A204.1 (cell line): ENCODE measurements around the gene AGAP9.
"Not testable (repeated sequence)": the region's sequence is repeated elsewhere in the genome, so short reads cannot be mapped to it uniquely, and the experiment has no call there.

Experiments
- FAIRE-seq: peaks from 2 replicates; lab custom pipeline; 2012; peaks lifted over from hg19 to GRCh38; lab: Jason Lieb, UNC

The AGAP9 gene

DNA sequence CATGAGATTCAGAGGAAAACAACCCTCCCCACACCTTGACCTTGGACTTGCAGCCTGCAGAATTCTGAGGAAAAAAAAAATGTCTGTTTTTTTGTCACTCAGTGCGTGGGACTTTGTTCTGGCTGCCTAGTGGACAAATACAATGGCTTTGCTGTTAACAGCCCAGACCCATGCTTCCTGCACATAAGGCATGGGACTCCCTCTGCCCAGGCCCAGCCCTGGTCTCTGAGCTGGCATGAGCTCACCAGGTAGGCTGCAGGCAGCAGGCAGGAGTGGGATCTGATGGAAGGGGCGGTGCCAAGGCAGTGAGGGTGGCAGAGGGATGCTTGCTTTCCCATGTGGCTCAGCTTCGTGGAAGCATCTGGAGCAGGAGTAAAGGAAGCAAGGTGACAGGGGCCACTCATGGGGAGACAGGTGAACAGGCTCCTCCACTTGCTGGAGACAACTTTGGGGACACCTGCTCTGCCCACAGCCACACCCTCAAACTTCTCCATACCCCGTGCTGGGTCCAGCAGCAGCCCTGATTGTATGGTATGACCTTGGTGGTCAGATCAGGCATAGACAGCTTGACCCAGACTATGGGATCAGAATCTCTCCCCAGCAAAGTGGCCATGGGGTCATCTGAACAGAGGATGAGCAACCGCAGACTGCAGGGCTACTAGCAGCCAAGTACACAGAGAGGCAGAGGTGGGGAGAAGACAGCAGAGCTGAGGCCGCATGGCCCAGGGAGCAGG, 66.5 kb downstream of the AGAP9 start:
- no peak for FAIRE-seq

DNA sequence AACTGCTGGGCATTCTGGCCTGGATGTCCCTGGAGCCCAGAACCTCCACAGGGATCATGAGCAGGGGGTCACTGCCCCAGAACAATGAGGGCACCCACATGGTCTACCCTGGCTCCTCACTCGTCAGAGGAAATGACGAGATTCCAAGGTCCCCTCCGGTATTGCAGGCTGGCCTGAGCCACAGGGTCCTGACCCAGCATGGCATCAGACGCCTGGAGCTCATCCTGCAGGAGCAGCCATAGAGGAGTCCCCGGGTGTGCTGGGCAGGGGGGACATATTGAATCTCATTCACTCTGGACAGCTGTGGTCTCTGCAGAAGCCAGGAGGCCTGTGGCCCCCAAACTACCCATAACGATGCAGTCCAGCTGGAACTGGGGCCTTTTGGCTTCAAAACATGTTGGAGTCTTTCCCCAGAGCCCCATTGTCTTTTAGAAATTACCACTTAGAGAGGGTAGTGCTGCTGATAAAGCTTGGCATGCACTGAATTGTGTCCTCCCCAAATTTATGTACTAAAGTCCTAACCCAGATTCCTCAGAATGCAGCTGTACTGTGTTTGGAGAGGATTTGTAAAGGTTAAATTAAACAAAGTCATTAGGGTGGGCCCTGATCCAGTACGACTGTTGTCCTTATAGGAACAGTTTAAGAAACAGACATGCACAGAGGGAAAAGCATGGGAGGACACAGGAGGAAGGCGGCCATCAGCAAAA, 67.2 kb downstream of the AGAP9 start:
- FAIRE-seq = no peak

DNA sequence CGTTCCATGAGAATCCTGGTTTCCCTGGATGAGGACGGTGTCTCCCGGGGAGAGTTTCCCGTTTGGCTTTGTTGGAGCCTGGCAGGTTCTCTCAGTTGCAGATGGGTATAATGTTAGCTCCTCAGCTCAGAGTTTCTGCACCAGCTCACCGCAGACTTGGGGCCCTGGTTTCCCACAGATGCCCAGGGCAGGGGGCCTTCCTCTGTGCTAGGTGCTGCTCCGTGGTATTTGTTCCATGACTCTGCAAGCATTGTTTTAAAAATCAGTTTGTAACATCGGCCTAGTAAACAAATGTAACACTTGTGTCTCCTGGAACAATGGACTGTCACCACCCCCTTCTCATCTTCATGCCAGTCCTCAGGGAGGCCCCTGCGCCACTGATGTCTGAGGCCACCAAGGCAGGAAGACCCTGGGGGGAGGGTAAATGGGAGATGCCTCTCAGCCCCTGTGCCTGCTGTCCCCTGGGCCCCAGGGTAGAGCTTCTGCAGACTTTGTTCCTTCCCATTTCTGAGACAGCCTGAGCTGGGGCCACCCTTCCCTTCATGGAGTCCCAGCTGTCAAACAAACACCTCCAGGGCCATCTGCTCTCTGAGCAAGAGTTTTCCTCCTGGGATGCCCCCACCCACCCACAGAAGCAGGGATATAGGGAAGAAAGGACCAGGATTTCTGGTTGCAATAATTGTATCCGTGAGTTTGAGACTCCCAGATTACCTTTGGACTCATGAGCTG, 67.9 kb downstream of the AGAP9 start:
- FAIRE-seq = not testable (repeated sequence)

DNA sequence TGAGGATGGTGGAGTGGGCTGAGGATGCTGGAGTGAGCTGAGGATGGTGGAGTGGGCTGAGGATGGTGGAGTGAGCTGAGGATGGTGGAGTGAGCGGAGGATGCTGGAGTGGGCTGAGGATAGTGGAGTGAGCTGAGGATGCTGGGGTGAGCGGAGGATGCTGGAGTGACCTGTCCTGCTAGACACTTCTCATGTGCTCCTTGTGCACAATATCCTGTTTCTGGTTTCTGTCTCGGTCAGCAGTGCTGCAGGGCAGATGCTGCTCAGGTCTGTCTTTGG, 68.7 kb downstream of the AGAP9 start:
- FAIRE-seq = no peak

DNA sequence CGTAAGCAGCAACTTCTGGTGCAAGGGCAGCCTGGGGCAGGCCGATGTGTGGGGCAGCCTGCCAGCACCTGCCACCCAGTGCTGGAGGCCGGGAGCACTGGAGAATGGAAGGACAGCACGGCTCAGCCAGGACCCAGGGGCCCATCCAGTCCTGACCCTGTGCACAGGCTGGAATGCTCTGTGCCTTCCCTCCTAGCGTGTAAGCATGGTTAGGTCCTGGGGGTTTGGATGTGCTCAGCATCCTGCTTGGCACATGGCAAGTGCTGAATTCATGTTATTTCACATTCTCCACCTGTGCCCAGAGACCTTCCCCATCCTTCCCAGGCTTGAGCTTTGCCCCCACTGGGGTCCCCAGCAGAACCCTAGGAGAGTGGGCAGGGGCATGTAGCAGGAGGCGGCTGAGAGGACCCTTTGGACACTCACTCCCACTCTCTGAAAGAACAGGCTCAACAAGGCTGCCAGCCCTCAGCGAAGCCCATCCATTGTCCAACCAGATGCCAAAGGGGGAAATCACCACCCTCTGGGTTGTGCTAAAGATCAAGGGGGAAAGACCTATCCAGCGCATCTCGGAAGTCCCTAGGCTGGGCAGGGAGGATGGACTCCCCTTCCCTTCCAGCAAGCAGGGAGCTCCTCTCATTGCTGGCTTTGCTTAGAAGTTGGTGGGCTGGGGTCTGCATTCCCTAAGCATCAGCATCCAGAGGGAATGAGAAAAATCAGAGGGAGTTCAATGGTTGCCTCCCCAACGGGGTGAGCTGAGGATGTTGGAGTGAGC, 69.2 kb downstream of the AGAP9 start:
- FAIRE-seq = no peak

DNA sequence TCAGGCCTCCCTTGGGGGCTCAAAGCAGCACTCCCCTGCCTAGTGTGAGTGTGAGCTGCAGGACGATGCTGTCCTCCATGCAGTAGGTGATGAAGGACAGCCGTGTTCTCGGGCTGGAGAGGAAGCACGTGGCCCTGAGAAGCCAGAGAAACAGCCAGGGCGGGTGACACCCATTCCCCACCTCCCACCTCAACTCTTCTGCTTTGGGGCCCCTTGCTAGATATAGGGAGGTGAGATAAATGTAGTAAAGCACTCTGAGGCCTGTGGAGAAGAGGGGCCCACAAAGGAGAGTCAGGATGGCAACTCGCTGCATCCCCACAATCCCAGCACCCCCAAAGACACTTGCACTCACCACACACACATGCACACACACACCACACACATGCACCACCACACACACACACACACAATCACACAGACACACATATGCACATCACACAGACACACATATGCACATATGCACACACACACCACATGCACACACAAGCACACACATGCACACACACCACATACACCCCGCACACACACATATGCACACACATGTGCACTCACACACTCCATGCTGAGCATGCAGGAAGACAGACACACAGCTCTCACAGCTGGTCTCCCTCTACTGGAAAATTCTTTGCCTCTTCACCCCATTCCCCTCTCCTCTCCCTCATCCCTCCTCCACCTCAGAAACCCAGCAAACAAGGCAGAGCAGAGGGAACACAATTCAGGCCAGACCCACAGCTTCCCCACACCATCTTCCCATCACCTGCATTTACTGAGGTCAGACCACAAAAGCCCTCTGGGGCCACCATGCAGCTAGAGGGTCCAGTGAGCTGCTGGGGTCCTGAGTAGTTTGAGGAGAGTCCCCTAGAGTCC, 70.1 kb downstream of the AGAP9 start:
- no peak for FAIRE-seq

DNA sequence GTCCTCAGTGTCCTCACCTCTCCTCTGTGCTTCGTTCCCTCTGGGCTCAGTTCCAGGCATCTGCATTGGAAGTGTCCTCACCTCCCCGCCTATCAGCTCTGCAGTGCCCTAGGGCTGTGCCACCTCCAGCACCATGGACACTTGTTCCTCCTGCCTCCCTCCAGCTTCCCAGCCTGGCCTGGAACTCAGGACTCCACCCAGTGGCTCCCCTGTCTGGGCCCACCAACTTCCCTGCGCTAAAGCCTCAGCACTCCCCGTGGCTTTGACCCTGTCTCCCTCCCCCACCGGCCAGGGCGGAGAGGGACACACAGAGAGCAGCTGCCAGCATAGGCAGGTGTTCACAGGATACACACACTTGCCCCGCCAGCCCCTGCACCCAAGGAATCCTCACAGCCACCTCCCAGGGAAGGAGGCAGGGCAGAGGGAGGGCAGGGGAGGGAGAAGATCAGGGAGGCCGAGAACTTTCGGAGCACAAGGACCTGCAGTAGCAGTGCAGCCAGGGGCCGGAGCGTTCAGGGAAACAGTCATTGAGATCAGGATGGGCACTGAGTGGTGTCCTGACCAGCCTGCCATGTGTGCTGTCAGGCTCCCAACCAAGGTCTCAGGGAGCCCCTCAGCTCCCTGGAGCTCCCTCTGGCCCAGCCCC, 70.8 kb downstream of the AGAP9 start:
- no peak for FAIRE-seq

DNA sequence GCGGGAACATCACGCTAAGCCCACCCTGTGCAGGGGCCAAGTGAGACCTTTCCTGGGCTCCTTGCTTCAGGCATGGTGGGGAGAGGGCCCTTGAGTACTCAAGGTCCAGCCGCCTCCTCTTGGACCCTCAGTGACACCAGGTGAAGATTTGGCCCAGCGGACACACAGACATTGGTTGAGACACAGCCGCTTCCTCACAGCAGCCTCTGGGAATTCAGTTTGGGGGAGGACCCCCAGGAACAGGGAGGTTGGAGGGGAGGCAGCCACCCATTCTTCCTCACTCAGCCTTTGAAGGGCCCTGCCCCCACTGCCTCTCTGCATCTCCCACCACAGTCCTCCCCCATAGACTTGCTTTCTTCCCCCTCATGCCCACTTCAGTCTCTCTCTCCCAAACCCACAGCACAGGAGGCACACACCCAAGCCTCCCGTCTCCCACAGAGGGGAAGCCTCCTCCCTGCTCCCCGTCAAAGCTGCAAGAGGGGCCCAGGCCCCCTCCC, 71.4 kb downstream of the AGAP9 start:
- no peak for FAIRE-seq
